ENCODE results near the gene RNF2. TPM values are rescaled to one million over a fixed set of nuclear protein-coding genes. Genes with fewer than 3 reads are reported as not detected.
"Not testable (repeated sequence)": the region's sequence is repeated elsewhere in the genome, so short reads cannot be mapped to it uniquely, and the experiment has no call there.

Gene RNF2
- total RNA-seq, 1 experiment from 2014 or later = 37.2 TPM

DNA sequence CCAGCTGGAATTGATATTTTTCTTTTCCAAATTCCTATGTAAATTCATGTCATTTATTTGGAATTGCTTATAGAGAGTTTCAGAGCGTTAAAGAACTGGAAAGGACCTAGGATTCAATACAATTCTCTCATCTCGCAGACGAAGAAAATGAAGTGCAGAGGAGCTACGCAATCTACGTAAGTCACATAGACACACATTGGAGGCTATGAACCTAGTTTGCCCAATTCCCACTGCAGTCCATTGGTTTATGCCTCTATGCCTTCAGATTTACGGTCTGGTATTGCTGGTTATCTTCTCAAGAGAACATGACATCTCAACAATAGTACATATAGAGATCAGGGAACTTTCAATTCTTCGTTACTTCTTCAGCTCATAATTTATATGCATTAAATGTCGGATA, 971 bp upstream of the RNF2 start:
- no peak for DNase-seq (ENCODE audit: low read depth, low spot score)
- in situ Hi-C loops (cut with HindIII; ENCODE audit: low pct_unique_long_range_greater_than_20kb, low sequenced_read_pairs) = no loop called here

DNA sequence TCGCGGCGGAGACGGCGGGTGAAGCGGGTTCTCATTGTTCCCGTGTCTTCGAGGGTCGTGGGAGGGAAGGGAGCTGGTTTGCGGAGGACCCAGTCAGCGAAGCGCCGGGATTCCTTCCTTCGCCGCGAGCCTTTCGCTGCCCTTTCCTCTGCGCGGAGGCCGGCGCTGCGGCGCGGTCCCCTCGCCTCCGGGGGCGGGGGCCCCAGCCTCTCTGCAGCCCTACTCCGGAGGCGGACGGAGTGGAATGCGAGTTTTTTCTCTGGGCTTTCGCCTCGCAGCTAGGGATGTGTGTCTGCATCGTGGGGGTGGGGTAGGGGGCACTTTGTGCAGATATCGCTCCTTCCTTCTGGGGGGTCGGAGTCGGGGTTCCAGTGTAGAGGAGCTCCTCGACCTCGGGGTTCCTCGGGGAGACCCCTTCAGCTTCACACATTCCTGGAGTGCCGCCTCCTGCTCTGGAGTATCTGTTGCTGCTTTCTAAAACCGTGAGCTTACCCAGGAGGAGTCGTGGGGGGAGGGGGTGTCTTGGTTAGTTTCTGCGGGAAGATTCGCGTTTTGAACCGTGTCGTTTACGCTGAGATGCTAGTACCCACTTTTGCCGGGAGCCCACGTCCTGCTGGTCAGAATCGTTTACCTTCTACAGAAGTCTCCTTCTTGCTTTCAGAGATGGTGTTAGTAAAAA, 595 bp downstream of the RNF2 start:
- in situ Hi-C loops (cut with HindIII; ENCODE audit: low pct_unique_long_range_greater_than_20kb, low sequenced_read_pairs) = no loop called here
- peak; percentile 27 for DNase-seq (ENCODE audit: low read depth, low spot score)

DNA sequence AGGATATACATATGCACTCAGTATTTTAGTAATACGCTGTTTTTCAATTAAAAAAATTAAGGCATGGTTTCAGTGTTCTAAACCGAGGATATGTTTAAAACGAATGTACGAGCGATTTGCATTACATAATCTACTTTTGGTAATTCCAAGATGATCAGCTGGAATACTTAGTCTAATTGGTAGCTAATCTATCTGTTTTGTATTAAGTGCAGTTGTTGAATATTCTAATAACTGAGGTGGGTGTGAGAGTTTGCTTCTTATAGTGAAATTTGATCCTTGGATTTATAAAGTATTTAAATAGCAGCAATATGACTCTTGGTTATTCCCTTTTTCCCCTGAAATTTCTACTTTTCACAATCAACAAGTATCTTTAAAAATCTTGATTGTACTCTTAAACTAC, 1.3 kb downstream of the RNF2 start:
- DNase-seq (ENCODE audit: low read depth, low spot score) = no peak
- in situ Hi-C loops (cut with HindIII; ENCODE audit: low pct_unique_long_range_greater_than_20kb, low sequenced_read_pairs) = no loop called here

DNA sequence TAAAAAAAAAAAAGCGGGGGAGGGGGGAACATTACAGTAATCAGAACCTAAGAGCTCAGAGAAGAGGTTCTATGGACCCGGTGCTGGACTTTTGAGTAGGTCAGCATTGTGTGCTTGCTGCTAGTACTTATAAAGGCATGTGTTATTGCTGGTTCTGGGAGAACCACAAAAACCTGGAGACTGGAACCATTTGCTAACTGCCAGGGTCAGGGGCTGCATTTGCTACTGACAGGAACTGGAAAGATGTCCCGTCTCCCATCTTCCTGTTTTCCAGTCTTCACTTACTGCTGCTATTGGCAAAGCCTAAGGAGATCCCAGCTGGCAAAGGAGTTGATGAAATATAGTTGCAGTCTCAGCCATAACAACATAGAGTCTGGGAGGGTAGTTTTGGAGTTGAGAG, 4.3 kb downstream of the RNF2 start:
- in situ Hi-C loops (cut with HindIII; ENCODE audit: low pct_unique_long_range_greater_than_20kb, low sequenced_read_pairs) = no loop called here
- DNase-seq (ENCODE audit: low read depth, low spot score) = no peak

DNA sequence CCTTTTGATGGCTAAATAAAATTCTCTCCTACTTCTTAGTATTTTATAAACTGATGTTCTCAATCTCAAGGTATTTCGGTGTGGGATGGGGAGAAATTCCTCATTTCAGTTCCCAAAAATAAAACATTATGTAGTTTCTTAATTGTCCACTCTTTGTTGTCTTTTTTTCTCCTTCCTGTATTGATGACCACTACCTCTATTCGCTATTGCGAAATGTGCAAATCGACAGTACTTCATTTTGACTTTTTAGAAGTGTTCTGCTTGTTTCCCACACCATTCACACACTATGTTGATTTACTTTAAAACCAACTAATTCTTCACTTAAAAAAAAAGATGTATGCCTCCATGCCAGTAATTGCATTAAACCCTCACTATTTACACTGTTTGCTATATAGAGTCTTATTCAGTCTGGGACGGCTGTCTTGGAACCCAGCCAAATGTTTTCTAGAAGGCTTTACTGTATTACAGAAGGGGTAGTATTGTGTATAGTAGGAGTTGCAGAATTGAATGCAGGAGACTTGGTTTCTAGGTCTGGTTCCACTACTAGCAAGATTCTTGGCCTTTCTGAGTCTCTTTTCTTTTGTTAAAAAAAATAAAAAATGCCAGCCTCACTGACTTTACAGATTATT, 5.6 kb downstream of the RNF2 start:
- in situ Hi-C loops (cut with HindIII; ENCODE audit: low pct_unique_long_range_greater_than_20kb, low sequenced_read_pairs) = no loop called here
- peak; percentile 74 for DNase-seq (ENCODE audit: low read depth, low spot score)

DNA sequence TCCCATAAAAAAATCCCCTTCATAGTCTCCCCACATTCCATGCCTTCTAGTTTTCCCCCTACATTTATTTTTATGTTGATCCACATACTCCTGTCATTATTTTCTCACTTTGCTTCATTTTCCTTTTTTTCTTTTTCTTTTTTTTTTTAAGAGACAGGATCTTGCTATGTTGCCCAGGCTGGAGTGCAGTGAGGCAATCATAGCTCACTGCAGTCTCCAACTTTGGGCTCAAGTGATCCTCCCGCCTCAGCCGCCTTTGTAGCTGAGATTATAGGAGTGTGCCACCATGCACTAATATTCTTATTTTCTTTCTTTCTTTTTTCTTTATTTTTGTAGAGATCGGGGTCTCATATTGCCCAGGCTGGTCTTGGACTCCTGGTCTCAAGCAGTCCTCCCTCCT, 7.8 kb downstream of the RNF2 start:
- no peak for DNase-seq (ENCODE audit: low read depth, low spot score)
- in situ Hi-C loops (cut with HindIII; ENCODE audit: low pct_unique_long_range_greater_than_20kb, low sequenced_read_pairs) = no loop called here

DNA sequence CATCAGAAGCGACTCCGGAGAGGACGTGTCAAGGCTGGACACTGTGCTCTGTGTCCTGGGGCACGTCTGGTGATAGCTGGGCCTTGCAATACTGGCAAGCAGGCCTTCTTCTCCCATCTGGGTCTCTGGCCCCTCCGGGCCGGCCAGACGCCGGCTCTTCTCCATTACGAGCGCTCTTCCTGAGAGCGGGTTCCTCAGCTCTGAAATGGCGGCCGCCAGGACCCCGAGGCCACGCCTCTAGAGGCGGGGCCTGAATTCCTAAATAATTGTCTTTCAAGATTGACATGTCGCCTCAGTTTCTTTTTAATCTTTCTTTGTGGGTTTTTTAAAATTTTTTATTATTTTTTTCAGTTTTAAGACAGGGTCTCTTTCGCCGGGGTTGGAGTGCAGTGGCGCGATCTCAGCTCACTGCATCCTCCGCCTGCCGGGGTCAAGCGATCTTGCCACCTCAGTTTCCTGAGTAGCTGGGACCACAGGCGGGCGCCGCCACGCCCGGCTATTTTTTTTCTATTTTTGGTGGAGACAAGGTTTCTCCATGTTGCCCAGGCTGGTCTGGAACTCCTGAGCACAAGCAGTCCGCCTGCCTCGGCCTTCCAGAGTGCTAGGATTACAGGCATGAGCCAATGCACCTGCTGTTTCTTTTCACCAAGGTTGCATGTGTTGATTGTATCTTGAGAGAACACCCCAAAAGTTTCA, 9.2 kb downstream of the RNF2 start:
- in situ Hi-C loops (cut with HindIII; ENCODE audit: low pct_unique_long_range_greater_than_20kb, low sequenced_read_pairs) = no loop called here
- DNase-seq (ENCODE audit: low read depth, low spot score) = no peak

DNA sequence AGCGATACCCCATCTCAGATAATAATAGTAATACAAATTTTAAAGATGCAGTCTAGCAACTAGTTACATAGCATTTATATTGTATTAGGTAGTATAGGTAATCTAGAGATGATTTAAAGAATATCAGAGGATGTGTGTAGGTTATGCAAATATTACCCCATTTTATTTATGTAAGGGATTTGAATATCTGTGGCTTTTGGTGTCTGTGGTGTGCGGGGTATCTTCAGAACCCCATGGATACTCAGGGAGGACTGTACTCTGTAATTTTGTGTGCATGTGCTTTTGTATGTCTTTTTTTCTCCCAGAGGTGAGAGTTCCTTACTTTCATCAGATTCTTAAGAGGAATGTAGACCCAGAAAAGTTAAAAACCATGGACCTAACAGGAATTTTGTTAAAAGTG, 12.8 kb downstream of the RNF2 start:
- no peak for DNase-seq (ENCODE audit: low read depth, low spot score)
- in situ Hi-C loops (cut with HindIII; ENCODE audit: low pct_unique_long_range_greater_than_20kb, low sequenced_read_pairs) = no loop called here

DNA sequence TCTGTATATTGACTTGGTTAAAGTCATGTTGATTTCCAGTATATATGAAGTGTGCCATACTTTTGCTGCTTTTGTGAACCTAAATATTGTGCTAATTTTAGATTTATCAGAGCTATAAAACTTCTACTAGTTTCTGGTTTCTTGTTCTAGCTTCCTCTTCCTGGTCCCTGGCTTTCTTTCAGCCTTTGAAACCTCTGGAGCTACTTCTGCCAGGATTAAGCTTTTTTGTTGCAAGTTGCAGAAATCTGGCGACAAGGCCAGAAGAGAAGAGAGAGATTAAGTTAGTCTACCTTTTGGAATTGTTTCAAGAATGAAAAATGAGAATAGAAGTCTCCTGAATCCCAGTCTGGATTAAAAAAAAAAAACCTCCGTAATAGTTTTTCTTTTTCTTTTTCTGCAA, 13.5 kb downstream of the RNF2 start:
- in situ Hi-C loops (cut with HindIII; ENCODE audit: low pct_unique_long_range_greater_than_20kb, low sequenced_read_pairs) = no loop called here
- DNase-seq (ENCODE audit: low read depth, low spot score) = no peak

DNA sequence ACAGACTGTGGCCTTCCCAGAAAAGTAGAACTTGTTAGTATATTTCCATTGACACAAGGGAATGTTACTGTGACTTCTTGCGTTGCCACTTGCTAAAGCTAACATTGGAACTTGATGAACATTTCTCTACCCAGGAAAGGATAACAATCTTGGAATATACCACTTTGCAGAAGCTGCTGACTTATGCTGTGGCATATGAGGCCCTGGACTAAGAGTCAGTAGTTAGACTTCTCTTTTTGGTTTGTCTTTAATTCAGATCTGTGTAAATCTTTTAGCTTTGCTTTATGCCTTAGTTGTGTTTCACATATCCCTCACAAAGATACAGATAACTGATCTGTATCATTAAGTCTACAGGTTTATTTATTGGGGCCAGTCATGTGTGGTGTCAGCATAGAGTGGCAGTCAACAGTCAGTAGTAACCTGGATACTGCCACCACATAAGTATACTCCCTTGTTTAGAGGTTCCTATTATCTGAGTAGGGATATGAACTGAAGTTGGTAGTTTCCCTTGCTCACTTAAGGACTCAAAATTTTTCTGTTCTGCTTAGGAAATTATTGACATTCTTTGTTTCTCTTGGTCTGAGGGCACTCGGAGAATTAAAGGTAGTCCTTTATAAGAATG, 14.7 kb downstream of the RNF2 start:
- DNase-seq (ENCODE audit: low read depth, low spot score) = no peak
- in situ Hi-C loops (cut with HindIII; ENCODE audit: low pct_unique_long_range_greater_than_20kb, low sequenced_read_pairs) = no loop called here

DNA sequence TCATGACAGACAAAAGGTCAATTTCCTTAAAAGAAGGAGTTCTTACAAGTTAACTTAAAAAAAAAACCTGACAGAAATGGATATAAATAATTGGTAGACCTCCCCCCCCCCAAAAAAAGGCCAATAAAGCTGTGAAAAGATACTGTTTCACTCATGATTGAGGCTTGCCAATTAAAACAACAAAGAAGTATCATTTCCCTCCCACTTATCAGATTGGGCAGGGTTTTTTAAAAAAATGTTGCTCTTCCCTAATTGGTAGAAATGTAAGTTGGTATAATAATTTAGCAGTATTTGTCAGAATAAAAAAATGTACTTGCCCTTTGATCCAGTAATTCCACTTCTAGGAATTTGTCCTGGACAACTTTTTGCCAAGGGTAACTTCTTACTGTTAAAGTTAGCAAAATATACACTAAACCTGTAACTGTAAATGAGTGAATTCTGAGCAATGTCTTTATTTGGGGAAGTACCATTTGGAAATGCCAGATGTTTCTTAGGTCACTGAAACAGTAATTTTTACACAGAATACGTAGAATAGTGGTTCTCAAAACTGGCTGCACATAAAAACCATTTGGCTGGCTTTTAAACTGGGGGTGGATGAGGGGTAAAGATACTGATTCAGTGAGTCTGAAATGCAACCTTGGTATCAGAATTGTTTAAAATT, 17.5 kb downstream of the RNF2 start:
- in situ Hi-C loops (cut with HindIII; ENCODE audit: low pct_unique_long_range_greater_than_20kb, low sequenced_read_pairs) = no loop called here
- DNase-seq (ENCODE audit: low read depth, low spot score) = no peak

DNA sequence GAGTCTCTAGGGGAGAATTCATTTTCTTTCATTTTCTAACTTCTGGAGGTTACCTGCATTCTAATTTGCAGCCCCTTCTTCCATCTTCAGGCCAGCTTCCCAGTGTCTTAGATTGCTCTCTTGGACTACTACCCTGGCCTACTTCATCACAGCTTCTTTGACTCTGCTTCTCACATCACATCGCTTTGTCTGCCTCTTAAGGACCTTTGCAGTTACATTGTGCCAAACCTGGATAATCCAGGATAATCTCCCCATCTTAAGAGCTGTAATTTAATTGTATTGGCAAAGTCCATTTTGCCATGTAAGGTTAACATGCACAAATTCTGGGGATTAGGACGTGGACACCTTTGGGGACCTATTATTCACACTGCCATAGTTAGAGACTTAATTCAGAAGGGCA, 18.4 kb downstream of the RNF2 start:
- in situ Hi-C loops (cut with HindIII; ENCODE audit: low pct_unique_long_range_greater_than_20kb, low sequenced_read_pairs) = no loop called here
- DNase-seq (ENCODE audit: low read depth, low spot score) = no peak

DNA sequence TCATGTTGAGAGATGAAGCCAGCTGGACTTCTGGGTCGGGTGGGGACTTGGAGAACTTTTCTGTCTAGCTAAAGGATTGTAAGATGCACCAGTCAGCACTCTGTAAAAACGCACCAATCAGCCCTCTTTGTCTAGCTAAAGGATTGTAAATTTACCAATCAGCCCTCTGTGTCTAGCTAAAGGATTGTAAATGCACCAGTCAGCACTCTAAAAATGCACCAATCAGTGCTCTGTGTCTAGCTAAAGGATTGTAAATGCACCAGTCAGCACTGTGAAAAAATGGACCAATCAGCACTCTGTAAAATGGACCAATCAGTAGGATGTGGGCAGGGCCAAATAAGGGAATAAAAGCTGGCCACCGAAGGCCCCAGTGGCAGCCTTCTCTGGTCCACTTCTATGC, 19.6 kb downstream of the RNF2 start:
- DNase-seq (ENCODE audit: low read depth, low spot score) = not testable (repeated sequence)

DNA sequence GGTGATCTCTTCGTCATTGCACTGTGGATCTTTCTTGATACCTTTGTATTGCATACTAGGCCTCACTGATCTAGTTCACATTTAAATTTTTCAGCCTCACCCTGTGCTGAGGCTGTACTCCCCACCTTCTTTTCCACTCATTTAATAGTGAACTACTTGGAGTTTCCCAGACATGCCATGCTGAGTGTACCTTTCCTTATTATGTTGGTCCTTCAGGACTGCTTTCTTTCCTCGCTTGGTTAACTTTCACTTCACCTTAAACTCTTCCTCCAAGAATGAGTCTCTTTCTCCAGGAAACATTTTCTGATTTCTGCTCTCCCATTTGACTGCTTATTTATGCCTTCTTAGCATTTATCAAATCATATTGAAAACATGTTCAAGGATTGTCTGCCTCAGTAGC, 20.8 kb downstream of the RNF2 start:
- no peak for DNase-seq (ENCODE audit: low read depth, low spot score)
- in situ Hi-C loops (cut with HindIII; ENCODE audit: low pct_unique_long_range_greater_than_20kb, low sequenced_read_pairs) = no loop called here

More for the DNA sequence above, 19.6 kb downstream of the RNF2 start:
- in situ Hi-C loops (cut with HindIII; ENCODE audit: low pct_unique_long_range_greater_than_20kb, low sequenced_read_pairs) = not testable (repeated sequence)

DNA sequence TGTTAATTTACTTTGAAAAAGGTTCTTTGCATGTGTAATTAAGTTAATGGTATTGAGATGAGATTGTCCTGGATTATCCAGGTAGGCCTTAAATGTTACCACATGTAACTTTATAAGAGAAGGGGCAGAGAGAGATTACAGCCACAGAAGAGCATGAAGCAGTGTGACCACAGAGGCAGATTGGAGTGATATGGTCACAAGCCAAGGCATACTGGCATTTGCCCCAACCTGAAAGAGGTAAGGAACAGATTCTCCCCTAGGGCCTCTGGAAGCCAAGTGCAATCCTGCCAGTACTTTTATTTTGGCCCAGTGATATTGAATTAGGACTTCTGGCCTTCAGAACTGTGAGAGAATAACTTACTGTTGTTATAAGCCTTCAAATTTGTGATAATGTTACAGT, 23.0 kb downstream of the RNF2 start:
- no peak for DNase-seq (ENCODE audit: low read depth, low spot score)
- in situ Hi-C loops (cut with HindIII; ENCODE audit: low pct_unique_long_range_greater_than_20kb, low sequenced_read_pairs) = no loop called here

DNA sequence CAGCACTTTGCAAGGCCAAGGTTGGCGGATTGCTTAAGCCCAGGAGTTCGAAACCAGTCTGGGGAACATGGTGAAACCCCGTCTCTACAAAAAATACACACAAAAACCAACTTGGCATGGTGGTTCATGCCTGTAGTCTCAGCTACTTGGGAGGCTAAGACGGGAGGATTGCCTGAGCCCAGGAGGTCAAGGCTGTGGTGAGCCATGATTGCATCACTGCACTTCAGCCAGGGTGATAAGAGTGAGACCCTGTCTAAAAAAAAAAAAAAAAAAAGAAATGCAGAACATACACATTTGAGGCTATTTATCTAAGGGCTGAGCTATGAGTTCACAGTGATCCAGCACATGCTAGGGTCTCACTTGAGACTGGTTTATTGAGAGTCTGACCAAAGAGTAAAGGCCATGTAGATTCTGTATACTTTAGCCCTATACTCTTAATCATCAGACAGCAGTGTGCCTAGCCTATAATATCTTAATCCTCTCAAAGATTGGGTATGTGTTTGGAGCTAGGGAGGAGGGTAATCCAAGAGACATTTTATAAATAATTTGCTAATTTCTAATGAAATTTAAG, 23.9 kb downstream of the RNF2 start:
- no peak for DNase-seq (ENCODE audit: low read depth, low spot score)
- in situ Hi-C loops (cut with HindIII; ENCODE audit: low pct_unique_long_range_greater_than_20kb, low sequenced_read_pairs) = no loop called here

DNA sequence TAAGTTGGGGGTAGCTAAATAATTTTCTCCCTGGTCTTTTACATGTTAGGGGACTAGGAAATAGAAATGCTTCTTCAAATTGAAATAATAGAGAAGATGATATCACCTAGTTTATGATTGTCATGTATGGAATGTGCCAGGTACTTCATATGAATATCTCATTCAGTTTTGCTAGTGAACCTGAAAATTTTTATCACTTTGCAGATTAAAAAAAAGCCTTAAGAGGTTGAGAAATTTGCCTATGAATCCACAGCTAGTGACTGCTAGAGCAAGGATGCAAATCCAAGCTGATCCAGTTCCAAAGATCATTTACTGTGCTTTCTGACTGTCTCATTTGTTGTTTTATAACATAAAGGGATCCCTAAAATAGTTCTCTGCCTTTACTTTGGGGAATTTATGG, 24.7 kb downstream of the RNF2 start:
- in situ Hi-C loops (cut with HindIII; ENCODE audit: low pct_unique_long_range_greater_than_20kb, low sequenced_read_pairs) = no loop called here
- no peak for DNase-seq (ENCODE audit: low read depth, low spot score)

DNA sequence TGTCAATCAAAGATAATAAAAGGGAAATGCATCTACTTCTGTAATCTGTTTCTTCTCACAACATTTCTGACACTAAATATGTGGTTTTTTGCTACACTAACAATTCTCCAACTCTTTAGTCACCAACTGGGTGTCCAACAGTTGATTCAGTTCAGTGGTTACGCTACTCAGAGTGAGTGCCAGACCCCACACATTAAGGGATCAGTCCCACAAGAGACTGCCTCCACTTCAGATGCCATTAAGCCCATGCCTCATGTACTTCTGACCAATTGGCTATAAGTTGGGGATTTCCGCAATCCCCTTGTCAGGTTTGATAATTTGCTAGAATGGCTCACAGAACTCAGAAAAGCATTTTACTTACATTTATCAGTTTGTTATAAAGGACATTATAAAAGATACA, 28.4 kb downstream of the RNF2 start:
- no peak for DNase-seq (ENCODE audit: low read depth, low spot score)
- in situ Hi-C loops (cut with HindIII; ENCODE audit: low pct_unique_long_range_greater_than_20kb, low sequenced_read_pairs) = no loop called here

Data from SK-MEL-5 (cell line).